DOHH2 (cell line): ENCODE results near the gene GNG12.

ENCODE experiments used
- H3F3A ChIP-seq: fragments of 200-600 bp; sonication (generic), shearing (Covaris generic); 2 replicates; pipeline ENCODE4 v1.6.0; 2016; ENCODE audit warnings: antibody characterized with exemption, mild to moderate bottlenecking; ENCODE audit not compliant: control insufficient read depth, insufficient read depth
- H3K27ac ChIP-seq: fragments of 200-600 bp; sonication (generic); 2 replicates; pipeline ENCODE4 v1.5.1; 2014; ENCODE audit warnings: low read depth, mild to moderate bottlenecking, low read length, moderate library complexity
- H3K27me3 ChIP-seq: fragments of 200-600 bp; sonication (generic); 2 replicates; pipeline ENCODE4 v1.6.1; 2014; ENCODE audit warnings: mild to moderate bottlenecking, low read length, mixed read lengths; ENCODE audit not compliant: control insufficient read depth
- H3K36me3 ChIP-seq: fragments of 200-600 bp; sonication (generic); 2 replicates; pipeline ENCODE4 v1.6.1; 2014; ENCODE audit warnings: mild to moderate bottlenecking, low read length, moderate library complexity, mixed read lengths; ENCODE audit not compliant: control insufficient read depth
- H3K4me1 ChIP-seq: fragments of 200-600 bp; sonication (generic); 2 replicates; pipeline ENCODE4 v1.6.1; 2014; ENCODE audit warnings: mild to moderate bottlenecking, low read length, mixed read lengths; ENCODE audit not compliant: control insufficient read depth
- H3K4me2 ChIP-seq: fragments of 200-600 bp; sonication (generic); 2 replicates; pipeline ENCODE4 v1.6.0; 2014; ENCODE audit warnings: mild to moderate bottlenecking, low read length, moderate library complexity
- H3K4me3 ChIP-seq: fragments of 200-600 bp; sonication (generic); 2 replicates; pipeline ENCODE4 v1.5.1; 2014; ENCODE audit warnings: mild to moderate bottlenecking, low read length, mixed read lengths
- H3K79me2 ChIP-seq: fragments of 200-600 bp; sonication (generic); 2 replicates; pipeline ENCODE4 v1.6.1; 2014; ENCODE audit warnings: mild to moderate bottlenecking, low read length, mixed read lengths; ENCODE audit not compliant: control insufficient read depth
- H3K9me2 ChIP-seq: fragments of 200-600 bp; sonication (generic); replicated peaks from 2 replicates; pipeline ENCODE4 v1.6.1; 2014; ENCODE audit warnings: mild to moderate bottlenecking, low read length, mixed read lengths; ENCODE audit not compliant: control insufficient read depth
- H3K9me3 ChIP-seq: fragments of 200-600 bp; sonication (generic); 2 replicates; pipeline ENCODE4 v1.6.1; 2014; ENCODE audit warnings: antibody characterized with exemption, low read length, mixed read lengths; ENCODE audit not compliant: control insufficient read depth, insufficient read depth
- H4K20me1 ChIP-seq: fragments of 200-600 bp; sonication (generic); 2 replicates; pipeline ENCODE4 v1.6.0; 2014; ENCODE audit warnings: low read depth, mild to moderate bottlenecking, antibody characterized with exemption, low read length, moderate library complexity; ENCODE audit not compliant: control insufficient read depth, insufficient read depth
- CTCF ChIP-seq: fragments of 200-600 bp; sonication (generic); IDR thresholded peaks from one replicate; pipeline ENCODE4 v1.5.1; 2014; ENCODE audit warnings: antibody characterized with exemption, mild to moderate bottlenecking, low read depth, low read length; ENCODE audit not compliant: poor library complexity, severe bottlenecking
- EZH2phosphoT487 ChIP-seq: fragments of 200-600 bp; sonication (generic); IDR thresholded peaks from 2 replicates; pipeline ENCODE4 v1.6.1; 2017; ENCODE audit warnings: borderline replicate concordance, mild to moderate bottlenecking, antibody characterized with exemption, low read length, moderate library complexity, mixed read lengths

Gene GNG12

GRCh38 chr1:67752306-67752705 lies 81.0 kb downstream of the GNG12 start:
- Histone ChIP-seq H3F3A (no peaks in the 10 kb centered on the region), H3K4me1 (peaks cover 19% of the 10 kb centered on the region), H3K27ac (no peak overlapping the region), H3K9me3 (no peaks in the 10 kb centered on the region), H3K79me2 (no peaks in the 10 kb centered on the region), H3K36me3 (no peaks in the 10 kb centered on the region), H4K20me1 (no peaks in the 10 kb centered on the region), H3K4me2 (no peak overlapping the region), H3K9me2 (no peaks in the 10 kb centered on the region), H3K4me3 (no peak overlapping the region), H3K27me3 (no peaks in the 10 kb centered on the region)
- TF ChIP-seq CTCF (no peak), EZH2phosphoT487 (no peak)

DNA sequence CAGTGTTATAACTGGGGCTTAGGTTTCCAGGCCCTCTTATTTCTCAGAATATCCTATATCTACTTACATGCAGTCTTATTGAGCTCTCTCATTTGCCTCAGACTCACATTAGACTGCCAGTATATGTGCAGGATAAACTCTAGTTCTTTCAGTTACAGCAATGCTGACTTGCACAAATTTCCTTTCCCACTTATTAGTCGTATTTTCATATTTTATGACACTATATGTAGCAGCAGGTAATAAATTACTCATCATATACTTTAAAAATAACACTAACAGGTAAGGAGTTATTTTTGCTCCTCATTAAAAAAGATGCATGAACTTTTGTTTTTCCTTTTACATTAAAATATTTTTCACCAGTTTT lies 82.6 kb downstream of the GNG12 start:
- Histone ChIP-seq H3K4me2 (no peak overlapping the region), H3K4me3 (no peak overlapping the region), H3K27me3 (no peaks in the 10 kb centered on the region), H3K9me3 (no peaks in the 10 kb centered on the region), H3K4me1 (peaks cover 11% of the 10 kb centered on the region), H3K27ac (no peak overlapping the region), H4K20me1 (no peaks in the 10 kb centered on the region), H3K9me2 (no peaks in the 10 kb centered on the region), H3K79me2 (no peaks in the 10 kb centered on the region), H3F3A (no peaks in the 10 kb centered on the region), H3K36me3 (no peaks in the 10 kb centered on the region)
- TF ChIP-seq EZH2phosphoT487: no peak
- TF ChIP-seq CTCF: no peak

GRCh38 chr1:67749844-67750690 lies 83.2 kb downstream of the GNG12 start:
- no peaks in the 10 kb centered on the region for H3K79me2 ChIP-seq
- no peaks in the 10 kb centered on the region for H3K9me3 ChIP-seq
- TF ChIP-seq EZH2phosphoT487 (no peak), CTCF (no peak)
- no peaks in the 10 kb centered on the region for H3K27me3 ChIP-seq
- H3K4me1 ChIP-seq: peaks cover 5% of the 10 kb centered on the region
- no peaks in the 10 kb centered on the region for H3K9me2 ChIP-seq
- no peaks in the 10 kb centered on the region for H3F3A ChIP-seq
- no peaks in the 10 kb centered on the region for H3K36me3 ChIP-seq
- no peak overlapping the region for H3K4me3 ChIP-seq
- H3K27ac ChIP-seq: no peak overlapping the region
- no peaks in the 10 kb centered on the region for H4K20me1 ChIP-seq
- no peak overlapping the region for H3K4me2 ChIP-seq
